NAMALWA (cell line): ENCODE data around the gene EIF1AD.
A peak's percentile ranks its signal among the peaks of the same experiment; 100 is the strongest.
"Not testable (repeated sequence)": the region's sequence is repeated elsewhere in the genome, so short reads cannot be mapped to it uniquely, and the experiment has no call there.

Source experiments
- DNase-seq: peaks from one replicate; pipeline ENCODE4 v3.0.0-alpha.2; 2015; ENCODE audit warnings: low spot score

Gene EIF1AD

GRCh38 chr11:65968600-65969482 lies 33.1 kb downstream of the EIF1AD start:
- DNase-seq: no peak

- DNase-seq: no peak
Measured at GRCh38 chr11:65967329-65967934, 34.5 kb downstream of the EIF1AD start.

- DNase-seq: no peak
Measured at GRCh38 chr11:65965986-65966762, 35.8 kb downstream of the EIF1AD start.

- DNase-seq: no peak
Measured at GRCh38 chr11:65964906-65965305, 37.1 kb downstream of the EIF1AD start.

GRCh38 chr11:65962141-65962564 lies 39.8 kb downstream of the EIF1AD start:
- no peak for DNase-seq

- peak; percentile 98 for DNase-seq
Measured at GRCh38 chr11:65961267-65962140, 40.5 kb downstream of the EIF1AD start, which contains the start of gene SART1. Gene SART1, plus strand, starts transcription at chr11:65961734. Its CDS starts 47 bp downstream, at chr11:65961781.

- no peak for DNase-seq
Measured at GRCh38 chr11:65960824-65961266, 41.1 kb downstream of the EIF1AD start.

GRCh38 chr11:65958774-65959420 lies 43.1 kb downstream of the EIF1AD start:
- DNase-seq: no peak

GRCh38 chr11:65958291-65958690 lies 43.7 kb downstream of the EIF1AD start:
- no peak for DNase-seq

- DNase-seq: no peak
Measured at GRCh38 chr11:65954771-65955170, 47.2 kb downstream of the EIF1AD start.

GRCh38 chr11:65953471-65953870 lies 48.5 kb downstream of the EIF1AD start:
- no peak for DNase-seq

- no peak for DNase-seq
Measured at GRCh38 chr11:65952052-65952521, 49.9 kb downstream of the EIF1AD start.

GRCh38 chr11:65951641-65952040 lies 50.3 kb downstream of the EIF1AD start:
- not testable (repeated sequence) for DNase-seq

- DNase-seq: not testable (repeated sequence)
Measured at GRCh38 chr11:65950711-65951110, 51.2 kb downstream of the EIF1AD start.

GRCh38 chr11:65947603-65948125 lies 54.3 kb downstream of the EIF1AD start:
- DNase-seq: no peak

- no peak for DNase-seq
Measured at GRCh38 chr11:65947133-65947532, 54.8 kb downstream of the EIF1AD start.

GRCh38 chr11:65946655-65947054 lies 55.3 kb downstream of the EIF1AD start:
- DNase-seq: no peak
